CD4-positive, alpha-beta T cell treated with Interleukin-4 for 1 hour (primary cell): ENCODE results near the gene WNK3.
A peak's percentile ranks its signal among the peaks of the same experiment; 100 is the strongest.

Source experiments
- DNase-seq, 2 donors: peaks; one replicate each; pipeline ENCODE4 v3.0.0-alpha.2; 2020 to 2022

The WNK3 gene

DNA sequence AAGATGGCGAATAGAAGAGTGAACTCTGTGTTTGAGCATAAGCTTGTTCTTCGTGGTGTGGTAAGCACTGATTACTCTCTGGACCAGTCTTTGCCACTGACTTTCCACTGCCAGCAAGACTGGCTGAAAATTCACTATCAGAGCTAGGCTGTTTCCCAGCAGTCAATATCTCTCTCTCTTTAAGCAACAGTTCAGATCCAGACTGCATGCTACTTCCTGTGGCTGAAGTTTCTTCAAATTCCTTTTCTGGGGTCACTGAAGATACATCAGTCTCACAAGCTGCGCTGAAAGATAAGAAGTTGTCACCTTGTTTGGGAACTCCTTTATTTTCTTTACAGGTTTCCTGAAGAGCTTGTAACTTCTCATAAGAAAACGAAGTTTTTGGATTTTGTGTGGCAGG, 120.8 kb downstream of the WNK3 start:
- DNase-seq: no peak

- no peak for DNase-seq
Measured at GRCh38 chrX:54230435-54231148, 127.3 kb downstream of the WNK3 start.

DNA sequence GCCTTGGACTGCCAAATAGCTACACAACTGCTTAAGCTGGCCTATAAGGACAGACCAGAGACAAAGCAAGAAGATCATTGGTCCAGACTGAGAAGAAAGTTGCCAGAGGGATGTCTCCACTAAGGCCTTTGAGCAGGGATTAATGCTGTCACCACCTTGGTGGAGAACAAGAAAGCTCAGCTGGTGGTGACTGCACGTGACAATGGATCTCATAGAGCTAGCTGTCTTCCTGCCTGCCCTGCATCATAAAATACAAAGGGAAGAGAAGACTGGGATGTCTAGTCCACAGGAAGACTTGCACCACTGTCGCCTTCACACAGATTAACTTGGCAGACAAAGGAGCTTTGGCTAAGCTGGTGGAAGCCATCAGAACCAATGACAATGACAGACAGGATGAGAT, 134.3 kb downstream of the WNK3 start:
- no peak for DNase-seq

- DNase-seq: no peak
Measured at GRCh38 chrX:54213603-54214002, 144.2 kb downstream of the WNK3 start.

DNA sequence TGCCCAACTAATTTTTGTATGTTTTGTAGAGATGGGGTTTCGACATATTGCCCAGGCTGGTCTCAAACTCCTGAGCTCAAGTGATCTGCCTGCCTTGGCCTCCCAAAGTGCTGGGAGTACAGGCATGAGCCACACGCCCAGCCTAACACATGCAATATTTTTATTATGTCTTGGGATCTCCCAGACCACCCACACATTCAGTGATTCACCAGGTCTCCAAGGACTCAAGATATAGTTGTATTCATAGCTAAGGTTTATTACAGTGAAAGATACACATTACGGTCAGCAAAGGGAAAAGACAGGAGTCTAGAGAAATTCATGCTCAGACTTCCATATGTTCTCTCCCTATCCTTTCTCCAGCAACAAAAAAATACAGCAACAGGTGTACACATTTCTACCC, 149.3 kb downstream of the WNK3 start:
- DNase-seq: no peak

- no peak for DNase-seq
Measured at GRCh38 chrX:54198262-54198661, 159.6 kb downstream of the WNK3 start.

- no peak for DNase-seq
Measured at GRCh38 chrX:54194982-54195588, 162.8 kb downstream of the WNK3 start.

DNA sequence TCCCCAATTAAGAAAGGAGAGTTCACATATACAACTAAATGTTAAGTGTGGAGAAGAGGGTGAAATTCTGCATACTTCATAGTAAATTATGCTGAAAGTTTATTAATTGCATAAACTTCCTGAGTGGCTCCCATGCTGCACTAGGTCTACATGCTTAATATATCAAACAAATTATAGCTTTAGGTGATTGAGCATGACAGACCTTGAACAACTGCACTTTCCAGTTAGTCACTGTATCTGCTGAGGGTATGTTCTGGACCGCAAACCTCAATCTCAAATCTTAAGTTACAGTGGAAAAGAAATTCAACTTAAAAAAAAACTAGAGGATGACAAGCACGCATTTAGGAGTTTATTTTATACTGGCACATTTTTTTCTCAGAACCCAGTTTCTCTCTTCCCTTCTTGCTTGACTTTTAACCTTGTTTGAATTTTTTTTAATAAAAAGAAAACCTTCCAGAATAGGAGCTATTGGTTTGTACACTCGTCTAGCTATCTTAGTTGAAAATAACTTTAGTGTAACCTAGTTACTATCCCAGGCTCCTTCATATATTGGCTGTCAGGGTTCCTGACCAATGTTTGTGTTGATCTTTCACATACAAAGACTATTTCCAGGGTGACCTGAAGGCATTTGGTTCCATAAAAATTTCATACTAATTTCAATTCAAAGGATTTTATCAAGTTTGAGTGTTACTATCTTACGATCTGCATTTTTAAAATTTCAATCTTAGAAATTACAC, 164.6 kb downstream of the WNK3 start:
- DNase-seq: no peak

- DNase-seq: no peak
Measured at GRCh38 chrX:54184474-54184873, 173.4 kb downstream of the WNK3 start.

DNA sequence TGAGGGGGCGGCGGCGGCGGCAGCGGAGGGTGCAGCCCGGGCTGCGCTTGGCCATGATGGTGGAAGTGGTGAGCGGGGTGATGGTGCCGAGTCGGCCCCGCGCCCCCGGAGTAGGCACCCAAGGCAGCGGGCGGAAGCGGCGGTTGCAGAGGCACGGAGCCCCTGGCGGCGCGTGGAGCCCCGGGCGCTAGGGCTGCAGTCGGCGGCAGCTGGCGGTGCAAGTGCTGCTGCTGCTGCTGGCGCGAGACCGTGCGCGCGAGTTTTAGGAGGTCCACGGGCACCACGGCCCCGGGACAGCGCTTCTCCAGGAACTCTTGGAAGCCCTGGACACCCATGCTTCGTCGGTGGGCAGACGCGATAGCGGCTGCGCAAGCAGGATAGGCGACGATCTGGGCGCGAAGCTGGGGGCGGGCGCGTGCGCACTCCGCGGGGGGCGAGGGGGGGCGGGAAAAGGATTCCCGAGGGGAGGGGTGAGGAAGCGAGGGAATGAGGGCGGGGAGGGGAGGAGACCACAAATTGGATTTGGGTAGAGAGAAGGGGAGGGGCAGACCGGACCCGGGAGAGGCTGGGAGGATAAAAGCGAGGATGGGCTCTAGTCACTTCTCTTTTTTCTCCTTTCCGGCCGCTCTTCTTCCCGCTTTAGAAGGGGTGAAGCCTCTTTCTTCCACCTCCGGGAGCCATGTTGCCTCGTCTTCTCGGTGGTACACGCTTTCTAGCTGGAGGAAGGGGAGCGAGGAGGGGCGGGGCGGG, 174.8 kb downstream of the WNK3 start, which contains the start of gene FAM120C:
TSS of gene FAM120C (minus strand) at position 391 of the 750 bp plus-strand sequence. CDS start at position 335, 56 bp downstream.
- DNase-seq: peak; percentile 70 to 75

- peak; percentile 65 to 73 for DNase-seq
Measured at GRCh38 chrX:54182194-54182863, 175.5 kb downstream of the WNK3 start.

GRCh38 chrX:54181202-54181953, 176.5 kb downstream of the WNK3 start:
- no peak for DNase-seq

GRCh38 chrX:54180403-54180802, 177.4 kb downstream of the WNK3 start:
- no peak for DNase-seq

GRCh38 chrX:54178100-54178940, 179.5 kb downstream of the WNK3 start:
- no peak for DNase-seq

GRCh38 chrX:54177306-54177705, 180.5 kb downstream of the WNK3 start:
- DNase-seq: no peak

- DNase-seq: no peak
Measured at GRCh38 chrX:54173791-54174190, 184.1 kb downstream of the WNK3 start.

GRCh38 chrX:54172455-54172854, 185.4 kb downstream of the WNK3 start:
- DNase-seq: no peak

DNA sequence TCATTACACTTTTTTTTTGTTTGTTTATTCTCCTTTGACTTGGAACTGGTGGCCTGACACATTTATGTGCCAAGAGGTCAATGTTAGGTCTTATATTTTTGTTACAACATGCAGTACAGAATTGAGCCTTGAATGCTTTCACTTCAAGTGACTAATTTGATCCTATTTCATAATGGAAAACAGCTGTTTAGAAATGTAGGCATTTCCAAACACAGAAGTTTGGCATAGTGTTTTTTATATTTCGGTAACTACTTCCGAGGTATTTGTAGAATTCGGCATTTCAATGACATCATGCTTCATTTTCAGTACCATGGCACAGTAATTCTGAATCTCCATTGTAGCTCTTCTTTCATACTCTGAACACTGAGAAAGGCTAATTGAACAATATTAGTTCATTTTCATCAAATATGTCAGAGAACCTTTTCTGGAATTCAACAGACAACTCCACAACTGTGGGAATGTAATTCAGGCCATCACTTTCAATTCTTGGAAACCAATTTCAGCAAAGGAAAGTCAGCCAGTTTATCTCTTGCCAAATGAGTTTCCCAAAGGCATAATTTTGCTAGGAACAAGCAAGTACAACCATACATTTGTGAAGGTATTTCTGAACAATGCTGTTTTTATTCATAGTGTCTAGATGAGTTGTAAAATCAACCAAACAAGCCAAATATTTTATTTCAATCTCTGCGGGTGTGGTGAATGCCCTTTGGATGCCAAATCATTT, 186.2 kb downstream of the WNK3 start:
- DNase-seq: no peak

DNA sequence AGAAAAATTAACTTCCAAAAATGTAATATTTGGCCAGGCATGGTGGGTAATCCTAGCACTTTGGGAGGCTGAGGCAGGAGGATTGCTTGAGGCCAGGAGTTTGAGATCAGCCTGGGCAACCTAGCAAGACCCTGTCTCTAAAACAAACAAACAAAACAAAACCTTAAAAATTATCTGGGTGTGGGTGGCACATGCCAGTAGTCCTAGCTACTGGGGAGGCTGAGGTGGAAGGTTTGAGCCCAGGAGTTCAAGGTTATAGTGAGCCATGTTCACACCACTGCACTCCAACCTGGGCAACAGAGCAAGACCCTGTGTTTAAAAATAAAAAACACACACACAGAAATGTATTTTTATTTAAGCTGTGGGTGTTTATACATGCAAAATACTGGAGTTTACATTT, 186.8 kb downstream of the WNK3 start:
- no peak for DNase-seq

GRCh38 chrX:54166915-54167314, 190.9 kb downstream of the WNK3 start:
- no peak for DNase-seq
